Activated naive CD4-positive, alpha-beta T cell treated with anti-CD3 and anti-CD28 coated beads for 36 hours (primary cell): ENCODE results near the gene POU4F2. TPM values are rescaled to one million over a fixed set of nuclear protein-coding genes. Genes with fewer than 3 reads are reported as not detected.

Experiments
- CTCF ChIA-PET: fragments of 350-600 bp; sonication (Branson Sonifier 250); formaldehyde crosslinking; loops from one replicate; lab custom pipeline; 2021; ENCODE audit warnings: antibody characterized with exemption; lab: Charles Lee
- DNase-seq: peaks from one replicate; pipeline ENCODE4 v3.0.0-alpha.2; 2020
- H3K27ac Mint-ChIP-seq: one replicate; pipeline ENCODE4 v1.8.0; 2021; ENCODE audit warnings: mild to moderate bottlenecking, mixed read lengths
- H3K27me3 Mint-ChIP-seq: one replicate; pipeline ENCODE4 v1.8.0; 2021; ENCODE audit warnings: low read depth, mixed read lengths
- H3K36me3 Mint-ChIP-seq: one replicate; pipeline ENCODE4 v1.8.0; 2021; ENCODE audit warnings: low read depth, mixed read lengths
- H3K4me1 Mint-ChIP-seq: one replicate; pipeline ENCODE4 v1.8.0; 2021; ENCODE audit warnings: low read depth, mixed read lengths
- H3K4me3 Mint-ChIP-seq: one replicate; pipeline ENCODE4 v1.8.0; 2021; ENCODE audit warnings: mild to moderate bottlenecking, moderate library complexity, mixed read lengths
- H3K9me3 Mint-ChIP-seq: one replicate; pipeline ENCODE4 v1.8.0; 2021; ENCODE audit warnings: mixed read lengths
- intact Hi-C: fragments of 100-400 bp; cut with micrococcal nuclease; formaldehyde crosslinking; loops from one replicate; pipeline ENCODE4 v1.15.1; 2023
- total RNA-seq, 2 experiments: library from RNA; stranded (reverse); gene quantifications; one replicate each; pipeline ENCODE4 v1.2.3, GENCODE V29; 2021

The POU4F2 gene
- not detected for total RNA-seq

DNA sequence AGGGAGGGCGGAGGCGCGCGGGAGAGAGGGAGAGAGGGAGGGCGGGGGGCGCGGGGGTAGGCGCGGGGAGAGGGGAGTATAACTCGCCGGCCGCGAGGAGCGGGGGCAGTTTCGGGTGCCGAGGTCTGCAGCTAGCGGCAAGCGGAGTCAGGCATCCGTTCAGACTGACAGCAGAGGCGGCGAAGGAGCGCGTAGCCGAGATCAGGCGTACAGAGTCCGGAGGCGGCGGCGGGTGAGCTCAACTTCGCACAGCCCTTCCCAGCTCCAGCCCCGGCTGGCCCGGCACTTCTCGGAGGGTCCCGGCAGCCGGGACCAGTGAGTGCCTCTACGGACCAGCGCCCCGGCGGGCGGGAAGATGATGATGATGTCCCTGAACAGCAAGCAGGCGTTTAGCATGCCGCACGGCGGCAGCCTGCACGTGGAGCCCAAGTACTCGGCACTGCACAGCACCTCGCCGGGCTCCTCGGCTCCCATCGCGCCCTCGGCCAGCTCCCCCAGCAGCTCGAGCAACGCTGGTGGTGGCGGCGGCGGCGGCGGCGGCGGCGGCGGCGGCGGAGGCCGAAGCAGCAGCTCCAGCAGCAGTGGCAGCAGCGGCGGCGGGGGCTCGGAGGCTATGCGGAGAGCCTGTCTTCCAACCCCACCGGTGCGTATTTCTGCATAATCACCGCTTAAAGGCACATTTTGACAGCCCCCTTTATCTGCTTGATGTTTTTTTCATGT lies at the start of gene POU4F2:
Gene POU4F2, plus strand, starts transcription at position 108 of the 720 bp plus-strand sequence. Its CDS starts 248 bp downstream, at position 356.
- intact Hi-C loops, result loop anchor here (5.0 kb wide), 1 partner anchor 117 kb away; the partner anchor contains the start of gene SLC10A7
- no peak within 1 kb of the TSS for H3K27ac Mint-ChIP-seq

GRCh38 chr4:146590801-146591200 lies 47.9 kb upstream of the POU4F2 start:
- H3K4me1 Mint-ChIP-seq, result no peaks in the 10 kb centered on the region
- no peak for DNase-seq
- no peak overlapping the region for H3K27ac Mint-ChIP-seq
- H3K9me3 Mint-ChIP-seq, result peaks cover 6% of the 10 kb centered on the region
- CTCF ChIA-PET, result no interaction called here
- H3K36me3 Mint-ChIP-seq, result no peaks in the 10 kb centered on the region
- H3K27me3 Mint-ChIP-seq, result peaks cover 5% of the 10 kb centered on the region
- intact Hi-C loops, result no loop called here
- no peak overlapping the region for H3K4me3 Mint-ChIP-seq

More for the DNA sequence above, at the start of gene POU4F2:
- Mint-ChIP-seq H3K27me3 (peaks cover 85% of the 10 kb centered on the region), H3K4me1 (peaks cover 20% of the 10 kb centered on the region), H3K9me3 (no peaks in the 10 kb centered on the region), H3K36me3 (peaks cover 1% of the 10 kb centered on the region), H3K4me3 (peak within 1 kb of the TSS; percentile 19)
- DNase-seq, result peak; percentile 14
- CTCF ChIA-PET, result no interaction called here

DNA sequence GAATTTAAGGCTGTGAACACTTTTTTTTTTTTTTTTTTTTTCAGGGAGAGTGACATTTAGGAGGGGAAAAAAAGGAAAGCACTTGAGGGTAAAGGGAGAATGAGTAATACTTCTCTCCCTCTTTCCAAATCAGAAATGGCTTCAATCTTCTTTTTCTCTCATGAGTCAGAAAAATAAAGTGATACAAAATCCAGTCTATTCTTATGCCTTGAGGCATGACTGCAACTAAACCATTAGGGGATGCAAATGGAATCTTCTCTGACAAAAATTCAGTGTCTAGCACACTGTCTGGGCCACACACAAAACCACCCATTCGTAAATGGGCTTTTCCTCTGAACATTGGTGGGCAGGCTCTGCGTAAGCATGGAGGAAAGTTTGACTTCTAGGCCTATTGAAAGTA lies 46.7 kb upstream of the POU4F2 start:
- Mint-ChIP-seq H3K36me3 (no peaks in the 10 kb centered on the region), H3K27me3 (peaks cover 5% of the 10 kb centered on the region), H3K9me3 (peaks cover 11% of the 10 kb centered on the region), H3K27ac (no peak overlapping the region), H3K4me3 (no peak overlapping the region), H3K4me1 (no peaks in the 10 kb centered on the region)
- CTCF ChIA-PET, result no interaction called here
- DNase-seq, result no peak
- intact Hi-C loops, result no loop called here

DNA sequence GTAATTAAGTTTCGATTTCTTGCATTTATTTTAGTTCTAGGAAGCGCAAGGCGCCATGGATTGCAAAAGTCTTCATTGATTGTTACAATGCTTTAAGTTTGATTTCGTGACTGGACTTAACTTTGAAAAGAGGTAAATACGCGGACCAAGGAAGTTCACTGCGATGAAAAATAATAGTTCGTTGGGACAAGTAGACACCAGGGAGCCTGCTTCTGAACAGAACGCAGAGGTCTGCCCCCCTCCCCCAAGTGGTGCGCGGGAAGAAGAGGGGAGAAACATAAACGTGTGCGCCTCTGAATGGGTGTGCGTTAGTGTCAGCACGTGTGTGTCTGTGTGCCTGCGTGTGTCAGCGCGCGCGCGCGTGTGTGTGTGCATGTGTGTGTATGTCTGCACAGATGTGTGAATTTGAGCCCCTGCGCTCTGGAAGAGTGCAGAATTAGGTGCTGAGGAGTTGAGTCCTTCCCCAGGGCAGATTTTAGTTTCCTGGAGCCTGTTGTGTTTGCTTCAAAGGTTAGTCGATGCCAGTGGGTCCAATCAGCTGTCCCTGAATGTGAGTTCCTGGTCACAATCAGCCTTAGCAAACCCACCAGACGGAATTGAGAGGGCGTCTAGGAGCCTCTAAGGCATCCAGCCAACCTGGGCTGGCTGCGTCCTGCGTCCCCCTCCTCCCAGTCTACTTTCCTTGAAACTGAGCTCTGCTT lies 5.8 kb upstream of the POU4F2 start:
- peaks cover 1% of the 10 kb centered on the region for H3K36me3 Mint-ChIP-seq
- no peaks in the 10 kb centered on the region for H3K9me3 Mint-ChIP-seq

DNA sequence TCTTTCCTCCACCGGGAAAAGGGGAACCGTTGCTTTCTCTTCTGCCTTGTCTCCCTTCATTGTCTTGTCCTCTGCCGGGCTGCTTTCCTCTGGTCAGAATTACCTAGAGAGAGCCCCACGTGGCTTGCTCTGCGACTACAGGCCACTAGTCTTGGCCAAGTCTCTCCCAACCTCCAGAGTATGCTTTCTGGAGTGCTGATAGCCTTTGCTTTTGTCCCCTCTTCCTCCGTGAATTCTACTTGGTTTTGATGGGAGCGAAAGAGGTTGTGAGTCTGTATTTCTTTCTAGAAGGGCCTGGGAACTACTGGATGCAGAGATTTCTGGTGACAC lies 5.3 kb upstream of the POU4F2 start:
- H3K36me3 Mint-ChIP-seq, result peaks cover 1% of the 10 kb centered on the region
- no peak for DNase-seq
- no peak overlapping the region for H3K4me3 Mint-ChIP-seq
- CTCF ChIA-PET, result no interaction called here
- intact Hi-C loops, result no loop called here
- H3K27ac Mint-ChIP-seq, result no peak overlapping the region
- H3K9me3 Mint-ChIP-seq, result no peaks in the 10 kb centered on the region
- H3K4me1 Mint-ChIP-seq, result peaks cover 14% of the 10 kb centered on the region
- H3K27me3 Mint-ChIP-seq, result peaks cover 79% of the 10 kb centered on the region

More for the DNA sequence above, 5.8 kb upstream of the POU4F2 start:
- H3K4me3 Mint-ChIP-seq, result no peak overlapping the region
- CTCF ChIA-PET, result no interaction called here
- H3K4me1 Mint-ChIP-seq, result peaks cover 10% of the 10 kb centered on the region
- peaks cover 79% of the 10 kb centered on the region for H3K27me3 Mint-ChIP-seq
- no peak overlapping the region for H3K27ac Mint-ChIP-seq
- intact Hi-C loops, result no loop called here
- DNase-seq, result no peak

DNA sequence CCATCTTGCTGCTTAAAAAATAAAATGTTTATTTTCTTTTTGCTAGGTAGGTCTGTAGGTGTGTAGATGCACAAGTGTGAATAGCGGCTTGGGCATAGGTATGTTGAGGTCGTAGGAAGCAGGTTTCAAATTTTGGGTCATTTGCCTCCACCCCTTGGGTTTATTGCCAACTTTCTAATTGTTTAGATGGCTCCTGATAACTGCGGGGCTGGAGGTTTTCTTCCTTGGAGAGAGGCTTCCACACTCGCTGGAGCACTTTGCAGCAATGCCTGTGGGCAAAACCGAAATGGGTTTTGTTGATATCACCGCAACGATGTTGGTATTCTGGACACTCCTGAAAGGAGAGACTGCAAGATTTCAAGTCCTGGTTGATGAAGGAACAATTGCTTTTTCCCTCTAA lies 3.9 kb upstream of the POU4F2 start:
- H3K36me3 Mint-ChIP-seq, result peaks cover 1% of the 10 kb centered on the region
- H3K27ac Mint-ChIP-seq, result no peak overlapping the region
- no peak for DNase-seq
- no peak overlapping the region for H3K4me3 Mint-ChIP-seq
- H3K4me1 Mint-ChIP-seq, result peaks cover 20% of the 10 kb centered on the region
- CTCF ChIA-PET, result no interaction called here
- peaks cover 83% of the 10 kb centered on the region for H3K27me3 Mint-ChIP-seq
- intact Hi-C loops, result loop anchor here (5.0 kb wide), 1 partner anchor 113 kb away; the partner anchor contains the start of gene SLC10A7
- no peaks in the 10 kb centered on the region for H3K9me3 Mint-ChIP-seq

DNA sequence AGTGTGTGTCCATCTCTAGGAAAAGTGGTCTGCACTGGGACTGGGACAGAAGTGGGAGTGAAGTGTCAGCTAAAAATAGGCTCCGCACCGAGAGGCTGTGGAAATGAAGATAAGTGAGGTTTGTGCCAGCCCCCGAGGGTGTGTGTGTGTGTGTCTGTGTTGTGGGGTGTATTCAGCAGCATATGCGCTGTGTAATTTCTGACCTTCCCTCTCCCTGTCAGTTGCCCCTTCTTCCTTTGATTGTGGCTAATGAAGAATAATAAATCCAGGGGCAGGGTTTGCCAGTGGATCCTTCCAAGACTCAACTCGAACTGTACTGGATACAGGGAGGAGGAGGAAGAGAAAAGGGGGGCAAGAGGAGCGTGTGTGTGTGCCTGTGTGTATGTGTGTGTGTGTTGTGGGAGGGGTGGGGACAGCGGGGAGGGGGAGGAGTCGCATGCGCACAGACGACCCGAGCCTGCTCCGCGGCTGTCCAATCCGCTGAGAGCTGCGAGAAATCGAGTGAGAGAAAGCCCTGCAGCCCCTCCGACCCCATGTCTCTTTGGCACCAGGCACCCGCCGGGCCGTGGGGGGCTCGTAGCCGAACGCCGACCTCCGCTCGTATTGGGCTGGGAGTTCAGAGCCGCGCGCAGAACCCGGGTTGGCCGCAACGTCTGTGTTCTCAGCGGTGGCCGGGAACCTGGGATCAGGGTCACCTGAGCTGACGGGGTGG lies 916 bp upstream of the POU4F2 start:
- DNase-seq, result no peak
- Mint-ChIP-seq H3K27me3 (peaks cover 88% of the 10 kb centered on the region), H3K4me1 (peaks cover 22% of the 10 kb centered on the region), H3K27ac (no peak overlapping the region), H3K9me3 (no peaks in the 10 kb centered on the region), H3K36me3 (peaks cover 1% of the 10 kb centered on the region), H3K4me3 (peak overlapping the region; percentile 42)
- intact Hi-C loops, result loop anchor here (2.0 to 5.0 kb wide), 2 partner anchors 115 to 295 kb away; partner anchors contain the start of gene SLC10A7
- CTCF ChIA-PET, result no interaction called here

GRCh38 chr4:146638333-146638785 lies 334 bp upstream of the POU4F2 start:
- H3K9me3 Mint-ChIP-seq, result no peaks in the 10 kb centered on the region
- no peak for DNase-seq
- H3K4me1 Mint-ChIP-seq, result peaks cover 21% of the 10 kb centered on the region
- peak overlapping the region; percentile 15 for H3K4me3 Mint-ChIP-seq
- peaks cover 87% of the 10 kb centered on the region for H3K27me3 Mint-ChIP-seq
- intact Hi-C loops, result loop anchor here (5.0 kb wide), 1 partner anchor 116 kb away; the partner anchor contains the start of gene SLC10A7
- no peak overlapping the region for H3K27ac Mint-ChIP-seq
- peaks cover 1% of the 10 kb centered on the region for H3K36me3 Mint-ChIP-seq
- CTCF ChIA-PET, result no interaction called here

DNA sequence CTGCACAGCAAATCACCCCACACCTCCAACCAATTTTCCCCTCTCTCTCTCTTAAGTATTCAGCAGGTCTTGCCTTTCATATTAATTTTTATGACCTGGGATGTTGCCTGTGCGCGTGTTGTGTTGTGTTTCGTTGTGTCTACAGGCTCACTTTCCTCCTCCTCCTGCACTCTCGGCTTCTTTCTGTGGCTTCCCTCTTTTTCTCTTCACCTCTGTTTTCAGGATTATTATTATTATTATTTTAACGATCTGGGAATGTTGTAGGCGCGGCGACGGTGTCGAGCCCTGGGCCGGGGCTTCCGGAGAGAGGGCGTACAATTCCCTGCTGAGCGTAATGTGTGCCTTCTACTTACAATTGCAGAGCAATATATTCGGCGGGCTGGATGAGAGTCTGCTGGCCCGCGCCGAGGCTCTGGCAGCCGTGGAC lies 826 bp downstream of the POU4F2 start:
- CTCF ChIA-PET, result no interaction called here
- Mint-ChIP-seq H3K27me3 (peaks cover 86% of the 10 kb centered on the region), H3K27ac (no peak overlapping the region), H3K9me3 (no peaks in the 10 kb centered on the region), H3K36me3 (peaks cover 1% of the 10 kb centered on the region), H3K4me1 (peaks cover 20% of the 10 kb centered on the region), H3K4me3 (no peak overlapping the region)
- DNase-seq, result no peak
- intact Hi-C loops, result loop anchor here (5.0 kb wide), 1 partner anchor 117 kb away; the partner anchor contains the start of gene SLC10A7

GRCh38 chr4:146640021-146640464 lies 1.4 kb downstream of the POU4F2 start:
- peaks cover 85% of the 10 kb centered on the region for H3K27me3 Mint-ChIP-seq
- no peaks in the 10 kb centered on the region for H3K9me3 Mint-ChIP-seq
- intact Hi-C loops, result no loop called here
- no peak overlapping the region for H3K4me3 Mint-ChIP-seq
- CTCF ChIA-PET, result no interaction called here
- no peak for DNase-seq
- no peak overlapping the region for H3K27ac Mint-ChIP-seq
- peaks cover 20% of the 10 kb centered on the region for H3K4me1 Mint-ChIP-seq
- H3K36me3 Mint-ChIP-seq, result peaks cover 3% of the 10 kb centered on the region

GRCh38 chr4:146640465-146641061 lies 1.9 kb downstream of the POU4F2 start:
- peaks cover 20% of the 10 kb centered on the region for H3K4me1 Mint-ChIP-seq
- CTCF ChIA-PET, result no interaction called here
- no peaks in the 10 kb centered on the region for H3K9me3 Mint-ChIP-seq
- no peak overlapping the region for H3K27ac Mint-ChIP-seq
- intact Hi-C loops, result no loop called here
- no peak for DNase-seq
- peaks cover 82% of the 10 kb centered on the region for H3K27me3 Mint-ChIP-seq
- peaks cover 3% of the 10 kb centered on the region for H3K36me3 Mint-ChIP-seq
- H3K4me3 Mint-ChIP-seq, result no peak overlapping the region

GRCh38 chr4:146641762-146642161 lies 3.1 kb downstream of the POU4F2 start:
- Mint-ChIP-seq H3K27me3 (peaks cover 80% of the 10 kb centered on the region), H3K4me1 (peaks cover 18% of the 10 kb centered on the region), H3K9me3 (no peaks in the 10 kb centered on the region), H3K27ac (no peak overlapping the region), H3K36me3 (peaks cover 3% of the 10 kb centered on the region), H3K4me3 (no peak overlapping the region)
- DNase-seq, result no peak
- CTCF ChIA-PET, result no interaction called here
- intact Hi-C loops, result no loop called here
